HUDEP-2 (cell line): ENCODE results near the gene CNEP1R1.

Experiments
- DNase-seq, 76 experiments: peaks; one replicate each; lab custom pipeline; 2025; ENCODE audit not compliant: unreplicated experiment in 76 of 76; lab: John Stamatoyannopoulos, UW

Gene CNEP1R1

DNA sequence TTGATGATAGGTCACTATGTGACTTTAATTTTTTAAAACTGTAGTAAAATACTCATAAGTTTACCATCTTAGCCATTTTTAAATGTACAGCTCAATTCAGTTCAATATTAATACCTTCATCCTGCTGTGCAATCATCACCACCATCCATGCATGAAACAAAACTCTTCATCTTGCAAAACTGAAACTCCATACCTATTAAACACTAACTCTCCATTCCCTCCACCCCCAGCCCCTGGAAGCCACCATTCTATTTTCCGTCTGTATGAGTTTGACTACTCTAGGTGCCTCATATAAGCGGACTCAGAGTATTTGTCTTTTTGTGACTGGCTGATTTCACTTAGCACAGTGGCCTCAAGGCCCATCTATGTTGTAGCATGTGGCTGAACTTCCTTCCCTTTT lies 9.4 kb upstream of the CNEP1R1 start:
- DNase-seq = no peak

DNA sequence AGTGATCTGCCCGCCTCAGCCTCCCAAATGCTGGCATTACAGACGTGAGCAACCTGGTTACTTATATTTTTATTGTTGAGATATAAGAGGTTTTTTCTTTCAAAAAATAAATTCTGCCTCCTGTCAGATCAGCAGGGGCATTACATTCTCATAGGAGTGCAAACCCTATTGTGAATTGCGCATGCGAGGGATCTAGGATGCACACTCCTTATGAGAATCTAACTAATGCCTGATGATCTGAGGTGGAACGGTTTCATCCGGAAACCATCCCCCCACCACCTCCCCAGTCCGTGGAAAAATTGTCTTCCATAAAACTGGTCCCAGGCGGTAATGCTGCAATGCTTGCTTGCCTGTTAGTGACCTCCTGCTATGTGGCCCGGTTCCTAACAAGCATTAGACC lies 7.5 kb upstream of the CNEP1R1 start:
- no peak for DNase-seq

DNA sequence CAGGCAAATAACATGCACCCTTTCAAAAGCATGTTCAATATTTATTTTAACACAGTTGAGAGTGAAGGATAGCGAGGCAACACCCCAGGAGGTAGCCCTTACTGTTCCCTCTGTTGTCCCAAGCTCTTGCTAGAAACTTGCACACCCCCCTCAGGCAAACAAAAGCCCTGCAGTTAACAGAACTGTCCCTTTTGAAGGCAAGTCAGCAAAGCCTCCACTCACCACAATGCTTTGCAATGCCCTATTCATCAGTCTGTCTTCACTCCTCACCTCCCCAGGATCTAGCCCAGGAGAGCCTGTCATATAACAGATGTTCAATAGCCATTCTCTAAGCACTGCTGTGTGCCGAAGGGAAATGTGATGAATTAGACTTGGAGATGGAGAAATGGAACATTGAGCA lies 3.5 kb upstream of the CNEP1R1 start:
- DNase-seq = peak in 4 of 76 experiments; percentile 3 to 18 (median 11)

DNA sequence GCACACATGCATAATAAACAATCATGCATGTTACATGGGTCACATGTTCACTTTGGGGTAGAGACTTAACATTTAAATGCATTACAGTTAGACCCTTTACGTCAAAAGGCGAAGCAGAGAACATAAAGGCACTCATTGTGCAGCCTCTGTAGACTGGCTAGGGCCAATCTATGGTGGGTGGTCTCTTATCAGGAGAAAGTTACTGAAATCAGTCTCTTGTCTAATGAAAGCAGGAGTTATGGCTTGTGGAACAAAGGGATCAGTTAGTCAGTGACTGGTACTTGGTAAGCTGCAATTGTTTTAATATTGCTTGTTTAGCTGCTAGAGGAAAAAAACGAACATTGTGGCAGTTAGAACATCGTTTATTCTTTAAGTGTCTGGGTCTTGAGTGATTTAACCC lies 1.4 kb upstream of the CNEP1R1 start:
- no peak for DNase-seq

DNA sequence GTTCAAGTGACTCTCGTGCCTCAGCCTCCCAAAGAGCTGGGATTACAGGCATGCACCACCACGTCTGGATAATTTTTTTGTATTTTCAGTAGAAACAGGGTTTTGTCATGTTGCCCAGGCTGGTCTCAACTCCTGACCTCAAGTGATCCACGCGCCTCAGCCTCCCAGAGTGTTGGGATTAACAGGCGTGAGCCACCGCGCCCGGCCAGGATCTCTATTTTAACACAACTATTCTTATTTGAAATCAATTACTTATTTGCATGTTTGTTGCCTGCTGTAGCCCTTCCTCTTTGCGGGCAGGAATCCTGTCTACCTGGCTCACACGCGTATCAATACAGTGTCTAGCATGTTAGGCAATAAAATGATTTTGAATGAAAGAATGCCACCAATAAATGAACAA lies 818 bp upstream of the CNEP1R1 start:
- no peak for DNase-seq

DNA sequence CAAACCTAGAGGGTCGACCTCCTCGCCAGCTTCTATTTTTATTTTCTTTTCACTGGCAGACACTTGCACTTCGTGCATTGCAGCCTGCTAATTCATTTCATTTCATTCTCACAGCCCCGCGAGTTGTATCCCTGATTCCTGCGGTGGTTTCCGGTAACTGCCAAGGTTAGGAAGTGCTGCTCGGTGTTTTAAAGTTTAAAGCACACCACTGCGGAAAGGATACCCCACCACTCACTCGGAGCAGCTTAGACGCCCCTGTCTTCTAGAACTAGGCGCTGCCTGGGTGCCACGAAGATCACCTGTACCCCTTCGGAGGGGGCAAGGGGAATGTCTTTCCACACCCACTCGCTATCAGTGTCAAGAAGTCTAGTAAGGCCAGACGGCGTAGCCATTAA lies 509 bp downstream of the CNEP1R1 start:
- peak in 16 of 76 experiments; percentile 2 to 45 (median 16) for DNase-seq

DNA sequence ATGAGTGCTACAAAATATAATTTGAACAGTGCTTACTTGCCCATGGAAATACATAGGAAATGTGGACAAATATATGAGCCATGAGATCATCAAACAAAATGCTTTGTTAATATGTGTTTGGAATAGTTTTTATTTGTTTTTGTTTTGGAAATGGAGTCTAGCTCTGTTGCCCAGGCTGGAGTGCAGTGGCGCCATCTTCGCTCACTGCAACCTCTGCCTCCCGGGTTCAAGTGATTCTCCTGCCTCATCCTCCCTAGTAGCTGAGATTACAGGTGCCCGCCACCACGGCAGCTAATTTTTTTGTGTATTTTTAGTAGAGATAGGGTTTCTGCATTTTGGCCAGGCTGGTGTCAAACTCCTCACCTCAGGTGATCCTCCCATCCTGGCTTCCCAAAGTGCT lies 2.8 kb downstream of the CNEP1R1 start:
- no peak for DNase-seq

DNA sequence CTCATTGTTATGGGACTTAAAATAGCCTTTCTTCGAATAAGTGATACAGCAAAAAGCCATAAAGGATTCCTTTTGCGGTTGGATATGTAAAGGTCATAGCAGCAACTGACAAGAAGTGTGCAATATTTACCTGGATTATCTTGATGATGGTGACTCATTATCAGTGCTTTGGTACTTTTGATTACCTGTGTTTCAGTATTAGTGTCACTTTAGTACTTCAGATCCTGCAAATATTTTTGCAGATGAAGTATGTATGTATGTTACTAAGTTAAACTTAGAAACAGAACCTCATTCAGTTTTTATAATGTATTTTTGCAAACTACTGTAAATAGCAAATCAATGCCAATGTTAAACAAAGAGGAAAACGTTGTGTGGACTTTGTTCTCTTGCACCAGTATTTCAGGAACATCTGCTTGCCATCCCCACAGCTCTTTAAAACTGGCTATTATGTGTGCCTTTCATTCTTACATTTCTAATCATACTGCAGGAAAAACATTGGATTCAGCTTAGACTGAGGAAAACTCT lies 10.5 kb downstream of the CNEP1R1 start:
- no peak for DNase-seq

DNA sequence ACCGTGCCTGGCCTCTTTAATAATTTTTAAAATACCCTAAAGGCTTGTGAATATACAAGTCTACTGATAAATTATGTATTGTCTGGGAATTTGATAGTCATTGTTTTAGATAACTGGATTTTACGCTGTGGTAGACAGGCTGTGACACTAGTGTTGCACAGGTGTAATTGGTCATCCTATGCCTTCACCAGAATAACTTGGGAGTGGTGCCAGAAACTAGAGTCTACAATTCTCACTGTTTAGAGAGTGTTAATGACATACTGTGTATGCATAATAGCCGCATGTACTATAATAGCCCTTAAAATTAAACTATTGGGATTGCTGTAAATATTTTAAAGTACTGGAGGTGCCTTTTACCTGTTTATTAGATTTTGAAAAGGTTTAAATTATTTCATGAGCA lies 11.4 kb downstream of the CNEP1R1 start:
- DNase-seq = no peak

DNA sequence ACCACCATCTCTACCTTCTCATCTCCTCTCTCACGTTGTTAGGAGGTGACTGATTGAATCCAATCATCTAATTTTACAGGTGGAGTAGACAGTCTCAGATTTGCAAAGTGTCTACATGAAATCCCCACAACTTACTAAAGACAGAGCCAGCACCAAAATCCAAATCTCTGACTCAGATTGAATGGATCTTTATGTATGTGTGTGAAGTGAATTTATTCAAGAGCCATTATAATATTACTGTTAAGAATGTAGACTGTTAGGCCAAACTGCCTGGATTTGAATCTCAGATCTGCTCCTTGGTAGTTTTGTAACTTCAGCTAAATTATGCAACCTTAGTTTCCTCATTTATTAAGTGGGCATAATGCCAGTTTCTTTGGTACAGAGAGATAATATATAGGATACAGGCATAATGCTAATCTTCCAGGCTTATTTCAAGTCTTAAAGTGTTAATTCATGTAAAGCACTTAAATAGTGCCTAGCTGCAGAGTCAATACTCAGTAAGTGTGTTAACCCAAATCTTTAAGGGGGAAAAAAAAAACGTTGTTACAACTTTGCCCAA lies 12.7 kb downstream of the CNEP1R1 start:
- DNase-seq = peak in 1 of 76 experiments; percentile 7

DNA sequence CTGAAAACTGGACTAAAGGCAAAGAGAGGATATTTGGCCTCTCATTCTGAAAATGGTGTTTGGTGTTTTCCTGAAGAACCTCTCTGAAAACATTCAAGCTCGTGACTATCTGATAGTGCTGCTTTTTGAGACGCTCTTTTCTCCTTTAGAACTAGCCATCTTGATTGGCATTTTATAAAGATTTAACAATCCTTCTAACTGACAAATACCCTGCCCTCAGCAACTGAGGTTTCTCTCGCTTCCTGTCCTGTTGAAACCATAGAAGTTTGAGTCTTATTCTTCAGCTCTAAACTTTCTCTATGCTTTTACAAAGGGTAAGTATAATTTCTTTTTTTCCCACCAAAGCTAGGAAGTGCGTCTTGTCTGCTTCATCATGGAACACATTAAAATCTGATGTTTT lies 13.3 kb downstream of the CNEP1R1 start:
- no peak for DNase-seq

DNA sequence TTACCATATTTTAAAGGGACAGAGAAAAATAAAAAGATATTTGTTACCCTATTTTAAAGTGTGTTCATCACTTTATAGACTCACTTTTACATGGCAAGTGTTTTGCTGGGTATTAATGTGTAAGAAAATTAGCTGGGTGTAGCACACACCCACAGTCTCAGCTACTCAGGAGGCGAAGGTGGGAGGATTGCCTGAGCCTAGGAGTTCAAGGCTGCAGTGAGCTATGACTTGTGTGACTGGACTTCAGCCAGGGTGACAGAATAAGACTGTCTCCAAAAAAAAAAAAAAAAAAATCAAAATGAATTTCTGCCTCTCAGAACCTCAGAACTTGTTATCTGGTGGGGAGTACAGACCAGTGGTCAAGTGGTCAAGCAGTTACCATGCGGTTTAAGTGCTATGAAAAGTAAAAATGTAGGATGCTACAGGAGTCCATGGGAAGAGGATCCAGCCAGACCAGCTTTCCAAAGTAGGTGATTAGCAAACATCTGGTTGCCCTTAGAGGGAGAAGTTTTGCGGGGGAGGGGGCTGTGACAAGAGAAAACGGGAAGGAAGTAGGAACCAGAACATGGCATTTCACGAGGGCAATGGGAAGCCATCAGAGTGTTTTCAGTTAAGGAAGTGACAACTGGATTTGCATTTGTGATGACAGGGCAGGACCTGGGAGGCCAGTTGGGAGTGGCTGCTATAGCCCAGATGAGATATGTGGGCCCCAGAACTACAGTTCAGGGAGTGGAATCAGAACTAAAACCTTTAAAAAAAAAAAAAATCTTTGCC lies 13.9 kb downstream of the CNEP1R1 start:
- DNase-seq = peak in 3 of 76 experiments; percentile 5 to 9 (median 8)

DNA sequence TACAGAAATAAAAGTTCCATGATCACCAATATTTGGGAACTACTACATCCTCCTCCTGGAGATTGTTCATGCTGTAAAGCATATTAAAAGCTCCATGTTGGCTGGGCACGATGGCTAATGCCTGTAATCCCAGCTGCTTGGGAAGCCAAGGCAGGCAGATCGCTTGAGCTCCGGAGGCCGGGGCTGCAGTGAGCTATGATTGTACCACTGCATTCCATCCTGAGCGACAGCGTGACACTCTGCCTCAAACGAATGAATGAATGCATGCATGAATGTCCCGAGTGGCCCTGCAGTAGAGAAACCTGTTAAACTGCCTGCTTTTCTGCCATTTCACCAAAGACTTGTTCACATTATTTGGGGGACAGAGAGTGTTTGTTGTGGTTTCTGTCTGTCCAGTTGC lies 15.0 kb downstream of the CNEP1R1 start:
- no peak for DNase-seq

DNA sequence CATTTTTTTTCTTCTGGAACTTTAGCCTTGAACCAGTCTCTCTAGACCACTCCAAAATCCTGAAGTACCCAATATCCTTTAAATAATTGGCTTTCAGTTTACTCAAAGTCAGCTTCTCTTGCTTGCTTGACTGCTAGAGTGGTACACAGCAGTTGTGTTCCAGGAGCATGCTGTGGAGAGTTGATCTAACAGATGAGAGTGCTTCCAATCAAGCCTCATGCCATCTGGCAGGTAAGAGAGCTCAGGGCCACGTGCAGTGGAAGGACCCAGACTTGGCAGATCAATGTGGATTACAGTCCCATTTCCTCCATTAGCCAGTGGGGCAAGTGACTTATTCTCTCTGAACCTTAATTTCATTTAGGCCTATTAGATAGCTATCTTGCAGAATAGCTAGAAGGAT lies 15.7 kb downstream of the CNEP1R1 start:
- no peak for DNase-seq

DNA sequence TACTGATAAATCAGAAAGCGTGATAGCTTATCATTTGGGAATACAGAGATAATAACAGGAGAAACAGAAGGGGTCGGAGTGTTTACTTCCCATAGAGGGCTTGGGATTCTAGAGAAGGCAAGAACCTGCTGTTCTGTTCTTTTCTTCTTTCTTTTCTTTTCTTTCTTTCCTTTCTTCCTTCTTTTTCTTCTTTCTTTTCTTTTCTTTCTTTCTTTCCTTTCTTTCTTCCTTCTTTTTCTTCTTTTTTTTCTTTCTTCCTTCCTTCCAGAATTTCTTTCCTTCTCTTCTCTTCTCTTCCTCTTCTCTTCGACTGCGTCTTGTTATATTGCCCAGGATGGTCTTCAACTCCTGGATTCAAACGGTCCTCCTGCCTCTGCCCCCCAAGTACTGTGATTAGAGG lies 18.3 kb downstream of the CNEP1R1 start:
- DNase-seq = no peak

DNA sequence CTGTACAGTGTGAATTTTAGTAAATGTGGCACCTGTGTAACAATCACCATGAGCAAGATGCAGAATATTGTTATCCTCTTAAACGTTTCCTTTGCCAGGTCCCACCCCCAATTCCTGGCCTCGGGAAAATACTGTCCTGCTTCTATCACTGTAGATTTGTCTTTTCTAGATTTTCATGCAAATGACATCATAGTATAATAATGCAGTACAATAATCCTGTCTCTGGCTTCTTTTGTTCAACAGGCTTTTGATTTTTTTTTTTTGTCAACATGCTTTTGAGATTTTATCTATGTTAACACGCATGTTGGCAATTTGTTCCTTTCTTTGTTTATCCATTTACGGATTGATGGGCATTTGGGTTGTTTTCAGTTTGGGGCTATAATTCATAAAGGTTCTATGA lies 20.4 kb downstream of the CNEP1R1 start:
- DNase-seq = no peak

DNA sequence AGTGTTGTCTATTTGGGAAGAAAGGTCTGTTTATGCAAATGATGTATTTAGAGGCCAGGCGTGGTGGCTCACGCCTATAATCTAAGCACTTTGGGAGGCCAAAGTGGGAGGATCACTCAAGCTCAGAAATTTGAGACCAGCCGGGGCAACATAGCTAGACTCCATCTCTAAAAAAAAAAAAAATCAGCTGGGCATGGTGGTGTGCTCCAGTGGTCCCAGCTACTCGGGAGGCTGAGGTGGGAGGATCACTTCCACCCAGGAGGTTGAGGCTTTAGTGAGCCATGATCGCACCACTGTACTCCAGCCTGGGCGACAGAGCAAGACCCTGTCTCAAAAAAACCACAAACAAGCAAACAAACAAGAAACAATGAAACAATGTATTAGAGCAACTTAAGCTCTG lies 21.8 kb downstream of the CNEP1R1 start:
- DNase-seq = no peak

DNA sequence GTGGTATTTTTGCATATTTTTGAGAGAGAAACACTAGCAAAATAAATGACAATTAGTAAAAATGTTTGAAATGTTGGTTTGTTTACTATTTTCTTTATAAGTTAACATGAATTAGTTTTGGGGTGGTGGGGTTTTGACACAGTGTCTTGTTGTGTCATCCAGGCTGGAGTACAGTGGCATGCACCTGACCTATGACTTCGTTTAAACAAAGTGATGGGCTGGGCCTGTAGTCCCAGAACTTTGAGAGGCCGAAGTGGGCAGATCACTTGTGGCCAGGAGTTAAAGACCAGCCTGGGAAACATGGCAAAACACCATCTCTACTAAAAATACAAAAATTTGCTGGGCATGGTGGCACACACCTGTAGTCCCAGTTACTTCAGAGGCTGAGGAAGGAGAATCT lies 22.8 kb downstream of the CNEP1R1 start:
- DNase-seq = no peak

DNA sequence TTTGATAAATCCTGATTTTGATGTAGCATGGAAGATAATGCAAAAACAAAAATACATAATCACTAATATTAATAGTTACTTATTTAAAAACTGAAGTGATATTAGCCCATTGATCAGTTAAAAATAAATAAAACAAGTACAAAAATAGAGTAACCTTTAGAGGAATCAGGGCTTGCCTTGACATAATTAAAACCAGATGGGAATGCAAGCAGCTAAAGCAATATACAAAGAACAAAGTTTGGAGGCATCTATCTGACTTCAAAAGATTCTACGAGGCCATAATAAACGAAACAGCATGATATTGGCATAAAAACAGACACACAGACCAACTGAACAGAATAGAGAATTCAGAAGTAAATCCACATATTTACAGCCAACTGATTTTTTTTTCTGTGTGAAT lies 25.8 kb downstream of the CNEP1R1 start:
- no peak for DNase-seq

DNA sequence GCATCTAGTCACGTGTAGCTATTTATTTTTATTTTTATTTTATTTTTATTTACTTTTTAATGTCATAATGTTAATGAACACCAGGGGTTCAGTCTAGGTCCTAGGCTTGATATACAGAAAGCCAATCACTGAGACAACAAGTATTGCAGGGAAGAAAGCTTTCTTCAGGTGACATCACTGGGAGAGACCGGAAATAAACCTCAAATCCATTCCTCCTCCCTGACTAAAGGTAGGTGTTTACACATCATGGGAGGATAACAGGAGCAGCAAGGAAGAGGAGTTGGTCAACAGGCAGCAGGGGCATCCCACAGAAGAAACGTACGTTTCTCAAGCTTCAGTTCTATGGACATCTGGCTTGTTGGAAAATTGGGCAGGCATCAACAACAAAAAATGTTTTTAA lies 31.2 kb downstream of the CNEP1R1 start:
- no peak for DNase-seq

DNA sequence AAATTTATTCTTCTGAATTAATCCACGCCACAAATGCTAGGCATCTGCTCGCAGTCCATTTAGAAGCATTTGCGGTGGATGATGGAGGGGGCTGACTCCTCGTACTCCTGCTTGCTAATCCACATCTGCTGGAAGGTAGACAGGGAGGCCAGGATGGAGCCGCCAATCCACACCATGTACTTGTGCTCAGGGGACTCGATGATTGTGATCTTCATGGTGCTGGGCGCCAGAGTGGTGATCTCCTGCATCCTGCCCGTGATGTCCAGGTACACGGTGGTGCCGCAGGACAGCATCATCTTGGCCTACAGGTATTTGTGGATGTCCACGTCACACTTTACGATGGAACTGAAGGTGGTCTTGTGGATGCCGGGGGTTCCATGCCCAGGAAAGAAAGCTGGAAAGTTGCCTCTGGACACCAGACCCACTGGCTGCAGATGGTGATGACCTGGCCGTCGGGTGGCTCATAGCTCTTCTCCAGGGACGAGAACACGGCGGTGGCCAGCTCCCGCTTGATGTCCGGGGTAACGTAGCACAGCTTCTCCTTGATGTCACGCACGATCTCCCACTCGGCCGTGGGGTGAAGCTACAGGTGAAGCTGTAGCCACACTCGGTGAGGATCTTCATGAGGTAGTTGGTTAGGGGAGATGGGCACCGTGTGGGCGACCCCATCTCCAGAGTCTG lies 33.2 kb downstream of the CNEP1R1 start:
- DNase-seq = no peak

DNA sequence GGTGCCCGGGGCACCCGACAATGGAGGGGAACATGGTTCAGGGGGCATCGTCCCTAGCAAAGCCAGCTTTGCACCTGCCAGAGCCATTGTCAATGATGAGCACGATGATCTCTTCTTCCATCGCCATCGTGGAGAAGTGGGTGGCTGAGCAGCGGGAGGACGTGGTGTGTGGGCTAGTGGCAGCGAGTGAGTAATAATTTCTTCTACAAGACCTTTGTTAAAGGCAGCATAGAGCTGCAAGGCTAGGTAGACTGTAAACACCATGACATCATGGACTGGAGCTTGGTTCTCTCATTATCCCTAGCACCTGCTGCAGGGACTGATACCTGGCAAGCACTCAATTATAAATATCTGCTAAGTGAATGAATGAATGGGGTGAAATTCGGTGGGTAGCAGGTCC lies 34.1 kb downstream of the CNEP1R1 start:
- no peak for DNase-seq
